SH-SY5Y (cell line): Measurements from ENCODE around the gene DIPK1C.

ENCODE experiments used
- GATA2 ChIP-seq: IDR thresholded peaks from 2 replicates; pipeline ENCODE4 v1.6.1; 2011; ENCODE audit warnings: mild to moderate bottlenecking, low read depth, low read length
- GATA3 ChIP-seq: IDR thresholded peaks from 2 replicates; pipeline ENCODE4 v1.6.1; 2011; ENCODE audit warnings: low read depth, mild to moderate bottlenecking, low read length, moderate library complexity

- TF ChIP-seq GATA2 (no peak), GATA3 (no peak)
Measured at GRCh38 chr18:74497324-74497676, 40.2 kb upstream of the DIPK1C start.
